Muscle layer of duodenum (tissue), 2 donors: Measurements from ENCODE around the gene CELSR3.
A peak's percentile ranks its signal among the peaks of the same experiment; 100 is the strongest.

ENCODE experiments used
- H3K27ac ChIP-seq: one replicate; pipeline ENCODE4 v1.7.0; 2013; ENCODE audit warnings: mild to moderate bottlenecking, low read length
- H3K27me3 ChIP-seq: one replicate; pipeline ENCODE4 v1.7.0; 2013; ENCODE audit warnings: low read depth, mild to moderate bottlenecking, control low read depth, low read length
- H3K36me3 ChIP-seq, 2 donors: one replicate each; pipeline ENCODE4 v1.7.0; 2013; ENCODE audit warnings: low read length in 2 of 2, control low read depth in 1 of 2, mild to moderate bottlenecking in 1 of 2; ENCODE audit not compliant: insufficient read depth in 2 of 2, control insufficient read depth in 1 of 2
- H3K4me1 ChIP-seq, 2 donors: one replicate each; pipeline ENCODE4 v1.7.0; 2013; ENCODE audit warnings: low read length in 2 of 2, mild to moderate bottlenecking in 2 of 2, control low read depth in 1 of 2, moderate library complexity in 1 of 2; ENCODE audit not compliant: insufficient read depth in 2 of 2, control insufficient read depth in 1 of 2
- H3K4me3 ChIP-seq, 2 donors: one replicate each; pipeline ENCODE4 v1.7.0; 2013; ENCODE audit warnings: low read length in 2 of 2, low read depth in 1 of 2, mild to moderate bottlenecking in 1 of 2
- H3K9me3 ChIP-seq, 2 donors: one replicate each; pipeline ENCODE4 v1.7.0; 2013; ENCODE audit warnings: low read length in 2 of 2, control low read depth in 1 of 2, mild to moderate bottlenecking in 1 of 2; ENCODE audit not compliant: control insufficient read depth in 1 of 2
- donor health status: healthy.

CELSR3 gene

DNA sequence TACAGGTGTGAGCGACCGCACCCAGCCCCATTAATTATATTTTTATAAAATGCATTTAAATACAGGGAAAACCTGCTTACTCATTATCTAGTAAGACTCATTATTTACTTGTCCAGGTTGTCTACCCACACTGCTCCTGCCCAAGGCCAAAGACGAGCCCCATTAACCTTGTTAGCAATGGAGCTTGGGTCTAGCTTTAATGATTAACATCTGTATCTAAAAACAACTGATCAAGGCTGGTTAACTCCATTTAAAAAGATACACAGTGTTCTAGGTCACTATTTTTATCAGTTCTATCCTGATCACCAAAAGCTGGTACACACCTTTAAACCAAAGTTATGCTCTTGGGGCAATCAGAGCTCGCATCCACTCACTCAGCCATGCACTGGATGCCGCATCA, 33.5 kb upstream of the CELSR3 start:
- Histone ChIP-seq H3K4me3 (no peak overlapping the region), H3K9me3 (no peaks in the 10 kb centered on the region), H3K27ac (no peak overlapping the region), H3K36me3 (peaks cover 28 to 30% of the 10 kb centered on the region in 2 donors), H3K27me3 (no peaks in the 10 kb centered on the region), H3K4me1 (peaks cover 13 to 27% of the 10 kb centered on the region in 2 donors)

DNA sequence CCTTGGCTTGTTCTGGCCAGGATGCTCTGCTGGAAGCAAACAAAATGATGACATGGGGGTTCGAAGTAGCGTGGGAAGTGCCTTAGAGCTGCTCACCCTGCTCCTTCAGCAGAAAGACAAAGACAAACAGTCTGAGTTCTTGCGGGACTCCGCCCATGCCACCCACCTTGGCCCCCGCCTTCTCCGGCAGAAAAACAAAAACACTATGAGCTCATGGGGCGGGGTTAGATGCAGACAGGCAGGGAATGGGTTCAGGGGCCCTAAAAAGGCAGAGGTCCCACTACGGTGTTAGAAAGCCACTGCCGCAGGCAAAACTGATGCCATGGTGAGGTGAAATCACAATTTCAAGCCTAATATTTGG, 32.7 kb upstream of the CELSR3 start:
- Histone ChIP-seq H3K9me3 (no peaks in the 10 kb centered on the region), H3K27me3 (no peaks in the 10 kb centered on the region), H3K4me1 (peaks cover 12 to 23% of the 10 kb centered on the region in 2 donors), H3K27ac (peak overlapping the region; percentile 90), H3K36me3 (peaks cover 32 to 37% of the 10 kb centered on the region in 2 donors), H3K4me3 (peak overlapping the region; percentile 30 to 50)

GRCh38 chr3:48694610-48695392, 32.1 kb upstream of the CELSR3 start:
- peak overlapping the region; percentile 90 for H3K27ac ChIP-seq
- H3K9me3 ChIP-seq: no peaks in the 10 kb centered on the region
- no peaks in the 10 kb centered on the region for H3K27me3 ChIP-seq
- H3K4me1 ChIP-seq: peaks cover 8 to 23% of the 10 kb centered on the region in 2 donors
- H3K4me3 ChIP-seq: peak overlapping the region; percentile 30 to 50
- H3K36me3 ChIP-seq: peaks cover 35 to 43% of the 10 kb centered on the region in 2 donors

DNA sequence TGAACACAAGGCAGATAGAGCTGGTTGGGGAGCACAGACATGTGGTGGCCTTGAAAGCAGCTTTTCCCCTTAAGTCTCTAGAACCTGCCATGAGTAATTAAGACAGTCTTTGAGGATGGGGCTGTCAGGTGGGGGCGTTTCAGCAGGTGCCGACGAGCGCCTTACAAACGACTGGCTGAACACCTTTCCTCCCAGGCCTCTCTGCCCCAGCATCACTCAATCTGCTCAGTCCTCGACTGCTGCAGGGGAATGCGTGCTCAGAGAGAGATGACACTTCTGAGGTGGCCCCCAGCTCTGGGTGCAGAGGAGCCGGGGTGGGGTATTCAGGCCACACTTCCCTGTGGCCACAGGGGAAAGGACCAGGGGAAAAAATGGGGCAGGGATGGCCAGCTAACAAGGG, 31.1 kb upstream of the CELSR3 start:
- H3K4me1 ChIP-seq: peaks cover 8 to 23% of the 10 kb centered on the region in 2 donors
- H3K27ac ChIP-seq: peak overlapping the region; percentile 90
- no peaks in the 10 kb centered on the region for H3K27me3 ChIP-seq
- H3K4me3 ChIP-seq: peak overlapping the region in 1 of 2 donors; percentile 25
- peaks cover 41 to 50% of the 10 kb centered on the region in 2 donors for H3K36me3 ChIP-seq
- H3K9me3 ChIP-seq: no peaks in the 10 kb centered on the region

GRCh38 chr3:48692551-48692950, 29.9 kb upstream of the CELSR3 start:
- peak overlapping the region; percentile 90 for H3K27ac ChIP-seq

DNA sequence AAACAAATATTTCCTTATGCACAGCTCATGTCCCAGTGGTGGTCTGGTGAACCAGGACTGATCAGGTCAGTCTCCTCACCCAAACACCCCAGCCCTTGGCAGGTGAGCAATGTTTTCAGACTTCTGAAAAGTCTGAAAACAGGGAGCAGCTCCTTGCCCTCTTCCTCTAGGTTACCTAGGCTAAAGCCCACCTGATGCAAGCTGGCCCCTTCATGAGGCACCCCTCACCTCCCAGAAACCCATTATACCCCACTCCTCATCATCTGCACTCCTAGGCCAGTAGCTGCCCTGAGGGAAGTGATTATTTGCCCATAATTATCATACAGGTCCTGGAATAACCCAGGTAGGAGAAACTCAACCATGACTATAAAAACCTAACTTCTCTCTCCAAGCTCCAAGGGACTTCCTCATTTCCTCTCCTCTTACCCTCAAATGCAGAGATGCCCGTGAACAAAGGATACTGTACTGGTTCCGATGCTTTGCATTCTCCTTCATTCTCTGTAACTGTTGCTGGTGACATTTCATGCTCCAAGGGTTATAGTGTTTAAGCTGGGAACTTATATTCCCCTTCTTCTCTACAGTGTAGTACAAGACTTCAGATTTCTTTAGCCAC, 28.3 kb upstream of the CELSR3 start:
- Histone ChIP-seq H3K27me3 (no peaks in the 10 kb centered on the region), H3K27ac (no peak overlapping the region), H3K36me3 (peaks cover 53 to 63% of the 10 kb centered on the region in 2 donors), H3K9me3 (no peaks in the 10 kb centered on the region), H3K4me1 (peaks cover 8 to 40% of the 10 kb centered on the region in 2 donors), H3K4me3 (no peak overlapping the region)

More at GRCh38 chr3:48692551-48692950, 29.9 kb upstream of the CELSR3 start:
- H3K36me3 ChIP-seq: peaks cover 48 to 58% of the 10 kb centered on the region in 2 donors
- no peaks in the 10 kb centered on the region for H3K9me3 ChIP-seq
- H3K27me3 ChIP-seq: no peaks in the 10 kb centered on the region
- H3K4me1 ChIP-seq: peaks cover 8 to 28% of the 10 kb centered on the region in 2 donors
- H3K4me3 ChIP-seq: no peak overlapping the region

GRCh38 chr3:48689384-48689783, 26.7 kb upstream of the CELSR3 start:
- H3K4me3 ChIP-seq: no peak overlapping the region
- no peaks in the 10 kb centered on the region for H3K27me3 ChIP-seq
- H3K36me3 ChIP-seq: peaks cover 46 to 54% of the 10 kb centered on the region in 2 donors
- H3K4me1 ChIP-seq: peaks cover 3 to 32% of the 10 kb centered on the region in 2 donors
- H3K9me3 ChIP-seq: no peaks in the 10 kb centered on the region
- no peak overlapping the region for H3K27ac ChIP-seq

DNA sequence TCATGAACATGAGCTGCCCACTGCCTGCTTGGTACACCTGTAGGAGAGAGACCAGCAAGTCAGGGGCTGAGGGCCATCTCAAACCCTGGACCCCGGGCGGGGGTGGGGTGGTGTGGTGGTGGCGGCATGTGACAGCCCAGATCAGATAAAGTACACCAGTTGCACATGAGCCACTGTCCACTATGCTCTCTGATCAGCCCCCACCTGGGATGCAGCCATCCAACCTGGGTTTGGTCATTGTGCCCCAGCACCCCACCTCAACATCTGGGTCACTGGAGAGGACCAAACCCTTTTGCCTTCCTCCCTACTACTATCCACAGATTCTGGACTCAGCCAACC, 26.0 kb upstream of the CELSR3 start:
- Histone ChIP-seq H3K27me3 (no peaks in the 10 kb centered on the region), H3K27ac (no peak overlapping the region), H3K36me3 (peaks cover 43 to 54% of the 10 kb centered on the region in 2 donors), H3K4me3 (no peak overlapping the region), H3K9me3 (no peaks in the 10 kb centered on the region), H3K4me1 (peaks cover 3 to 32% of the 10 kb centered on the region in 2 donors)

GRCh38 chr3:48688032-48688736, 25.5 kb upstream of the CELSR3 start:
- H3K9me3 ChIP-seq: no peaks in the 10 kb centered on the region
- peaks cover 39 to 53% of the 10 kb centered on the region in 2 donors for H3K36me3 ChIP-seq
- peaks cover 3 to 38% of the 10 kb centered on the region in 2 donors for H3K4me1 ChIP-seq
- H3K4me3 ChIP-seq: no peak overlapping the region
- H3K27me3 ChIP-seq: no peaks in the 10 kb centered on the region
- H3K27ac ChIP-seq: no peak overlapping the region

DNA sequence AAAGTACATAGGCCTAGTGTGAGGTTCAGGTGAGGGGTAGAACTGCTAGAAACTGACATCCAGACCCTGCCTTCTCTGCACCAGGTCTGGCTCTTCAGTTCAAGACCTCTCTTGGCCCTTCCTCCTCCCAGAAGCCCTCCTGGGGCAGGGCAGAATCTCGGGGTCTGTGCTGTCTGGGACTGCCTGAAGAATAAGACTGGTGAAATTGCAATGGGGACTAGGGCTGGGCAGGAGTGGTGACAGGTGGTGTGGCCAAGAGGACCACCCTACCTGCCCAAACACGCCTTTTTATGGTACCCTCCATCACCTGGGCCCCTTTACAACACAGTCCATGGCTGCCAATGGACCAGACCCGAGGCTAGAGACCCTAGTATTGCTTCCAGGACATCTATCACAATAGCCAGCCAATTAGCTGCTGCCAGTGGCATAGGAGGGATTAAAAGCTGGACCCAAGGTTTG, 24.6 kb upstream of the CELSR3 start:
- H3K27me3 ChIP-seq: no peaks in the 10 kb centered on the region
- H3K4me1 ChIP-seq: peaks cover 3 to 40% of the 10 kb centered on the region in 2 donors
- H3K27ac ChIP-seq: peak overlapping the region; percentile 13
- no peaks in the 10 kb centered on the region for H3K9me3 ChIP-seq
- no peak overlapping the region for H3K4me3 ChIP-seq
- peaks cover 31 to 48% of the 10 kb centered on the region in 2 donors for H3K36me3 ChIP-seq

DNA sequence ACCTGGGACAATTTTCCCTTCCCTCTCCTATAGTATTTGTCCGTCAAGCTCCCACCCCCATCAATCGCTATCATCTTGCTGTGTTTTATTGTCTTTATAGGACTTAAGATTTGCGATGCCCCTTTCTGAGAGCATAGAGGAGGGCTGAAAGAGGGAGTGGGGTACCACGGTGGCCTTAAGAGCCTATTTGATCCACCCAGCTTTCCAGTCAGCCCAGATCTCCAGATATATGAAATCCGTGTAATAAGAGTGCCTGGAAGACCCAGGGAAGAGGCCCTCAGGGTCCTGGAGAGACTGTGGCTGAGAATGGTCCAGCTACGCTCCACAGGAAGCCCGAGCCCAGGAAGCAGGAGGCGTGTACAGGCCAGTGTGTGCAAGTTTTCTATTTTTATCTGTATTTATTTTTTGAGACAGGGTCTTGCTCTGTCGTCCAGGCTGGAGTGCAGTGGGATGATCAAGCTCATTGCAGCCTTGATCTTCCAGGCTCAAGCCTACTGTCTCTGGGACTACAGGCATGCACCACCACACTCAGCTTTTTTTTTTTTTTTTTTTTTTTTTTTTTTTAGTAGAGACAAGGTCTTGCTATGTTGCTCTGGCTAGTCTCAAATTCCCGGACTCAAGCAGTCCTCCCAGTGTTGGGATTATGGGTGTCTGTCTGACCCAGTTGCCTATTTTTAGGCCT, 24.0 kb upstream of the CELSR3 start:
- peak overlapping the region; percentile 40 for H3K27ac ChIP-seq
- no peaks in the 10 kb centered on the region for H3K27me3 ChIP-seq
- H3K4me3 ChIP-seq: peak overlapping the region; percentile 73 to 79
- no peaks in the 10 kb centered on the region for H3K9me3 ChIP-seq
- peaks cover 3 to 40% of the 10 kb centered on the region in 2 donors for H3K4me1 ChIP-seq
- H3K36me3 ChIP-seq: peaks cover 35 to 54% of the 10 kb centered on the region in 2 donors
